ENCODE results near the gene CDC42SE2. TPM values are rescaled to one million over a fixed set of nuclear protein-coding genes. Genes with fewer than 3 reads are reported as not detected.
"Not testable (repeated sequence)": the region's sequence is repeated elsewhere in the genome, so short reads cannot be mapped to it uniquely, and the experiment has no call there.

CDC42SE2 gene
- total RNA-seq, 1 donor from 2014 or later, result 73.2 TPM

- TF ChIP-seq, protein P1, sequence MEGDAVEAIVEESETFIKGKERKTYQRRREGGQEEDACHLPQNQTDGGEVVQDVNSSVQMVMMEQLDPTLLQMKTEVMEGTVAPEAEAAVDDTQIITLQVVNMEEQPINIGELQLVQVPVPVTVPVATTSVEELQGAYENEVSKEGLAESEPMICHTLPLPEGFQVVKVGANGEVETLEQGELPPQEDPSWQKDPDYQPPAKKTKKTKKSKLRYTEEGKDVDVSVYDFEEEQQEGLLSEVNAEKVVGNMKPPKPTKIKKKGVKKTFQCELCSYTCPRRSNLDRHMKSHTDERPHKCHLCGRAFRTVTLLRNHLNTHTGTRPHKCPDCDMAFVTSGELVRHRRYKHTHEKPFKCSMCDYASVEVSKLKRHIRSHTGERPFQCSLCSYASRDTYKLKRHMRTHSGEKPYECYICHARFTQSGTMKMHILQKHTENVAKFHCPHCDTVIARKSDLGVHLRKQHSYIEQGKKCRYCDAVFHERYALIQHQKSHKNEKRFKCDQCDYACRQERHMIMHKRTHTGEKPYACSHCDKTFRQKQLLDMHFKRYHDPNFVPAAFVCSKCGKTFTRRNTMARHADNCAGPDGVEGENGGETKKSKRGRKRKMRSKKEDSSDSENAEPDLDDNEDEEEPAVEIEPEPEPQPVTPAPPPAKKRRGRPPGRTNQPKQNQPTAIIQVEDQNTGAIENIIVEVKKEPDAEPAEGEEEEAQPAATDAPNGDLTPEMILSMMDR (IDR thresholded peaks at IDR 0.05; ENCODE audit: insufficient read depth, low read length, severe bottlenecking), result no peak
- no peaks in the 10 kb centered on the region for H3K27me3 ChIP-seq (ENCODE audit: control insufficient read depth, insufficient read depth, low read length)
- no peak for FAIRE-seq
- DNase-seq (ENCODE audit: low read depth), result peak; percentile 49
- H3K4me3 ChIP-seq (ENCODE audit: low read depth, low read length), result no peak overlapping the region
- no peaks in the 10 kb centered on the region for H3K36me3 ChIP-seq (ENCODE audit: control insufficient read depth, insufficient read depth, low read length)
Measured at GRCh38 chr5:131270809-131271208, 7.0 kb downstream of the CDC42SE2 start.

DNA sequence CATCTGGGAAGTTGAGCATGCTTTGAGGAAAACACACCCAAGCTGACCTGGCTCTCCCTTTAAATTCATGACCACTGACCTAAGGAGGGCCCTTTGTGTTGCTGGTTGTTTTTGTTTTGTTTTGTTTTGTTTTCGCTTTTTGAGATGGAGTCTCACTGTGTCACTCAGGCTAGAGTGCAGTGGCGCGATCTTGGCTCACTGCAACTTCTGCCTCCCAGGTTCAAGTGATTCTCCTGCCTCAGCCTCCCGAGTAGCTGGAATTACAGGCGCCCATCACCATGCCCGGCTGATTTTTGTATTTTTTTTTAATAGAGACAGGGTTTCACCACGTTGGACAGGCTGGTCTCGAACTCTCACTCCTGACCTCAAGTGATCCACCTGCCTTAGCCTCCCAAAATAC is 8.0 kb downstream of the CDC42SE2 start:
- not testable (repeated sequence) for DNase-seq (ENCODE audit: low read depth); FAIRE-seq; H3K36me3 ChIP-seq (ENCODE audit: control insufficient read depth, insufficient read depth, low read length)

GRCh38 chr5:131272307-131272706 is 8.5 kb downstream of the CDC42SE2 start:
- TF ChIP-seq, protein P1 (IDR thresholded peaks at IDR 0.05; ENCODE audit: insufficient read depth, low read length, severe bottlenecking), result no peak
- Histone ChIP-seq H3K4me3 (ENCODE audit: low read depth, low read length) (no peak overlapping the region), H3K36me3 (ENCODE audit: control insufficient read depth, insufficient read depth, low read length) (no peaks in the 10 kb centered on the region), H3K27me3 (ENCODE audit: control insufficient read depth, insufficient read depth, low read length) (no peaks in the 10 kb centered on the region)
- DNase-seq (ENCODE audit: low read depth) (no peak), FAIRE-seq (no peak)

More for the DNA sequence above, 8.0 kb downstream of the CDC42SE2 start:
- H3K27me3 ChIP-seq (ENCODE audit: control insufficient read depth, insufficient read depth, low read length); H3K4me3 ChIP-seq (ENCODE audit: low read depth, low read length): not testable (repeated sequence)

- no peak for FAIRE-seq
Measured at GRCh38 chr5:131272724-131273123, 8.9 kb downstream of the CDC42SE2 start.

DNA sequence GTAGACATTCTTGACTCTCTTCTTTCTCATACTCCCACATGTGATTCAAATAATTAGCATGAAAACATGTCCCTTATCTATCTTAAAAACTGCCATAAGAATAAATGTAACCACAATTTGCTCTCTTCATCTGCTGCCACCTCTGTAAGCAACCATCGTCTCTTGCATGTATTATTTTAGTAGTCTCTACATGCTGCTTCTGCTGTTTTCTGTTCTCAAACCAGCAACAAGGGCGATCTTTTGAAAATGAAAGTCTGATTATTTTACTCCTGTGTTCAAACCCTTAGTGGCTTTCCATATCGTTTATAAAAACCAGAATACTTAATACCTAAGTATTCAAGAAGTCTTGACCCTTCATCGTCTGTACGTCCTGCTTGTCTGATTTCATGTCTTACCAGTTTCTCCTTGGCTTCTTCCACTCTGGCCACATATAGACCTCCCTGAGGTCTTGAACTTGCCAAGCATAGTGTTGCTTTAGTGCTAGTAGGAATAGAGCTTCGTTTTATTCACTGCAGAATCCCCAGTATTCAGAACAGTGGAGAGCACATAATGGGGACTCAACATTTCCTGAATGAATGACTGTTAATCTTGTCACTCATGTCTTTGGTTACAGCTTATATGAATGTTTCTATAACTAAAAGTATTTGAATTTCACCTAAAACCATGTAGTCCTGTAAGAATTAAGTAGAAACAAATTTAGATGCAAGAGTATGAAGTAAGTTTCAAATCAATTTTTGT is 10.6 kb downstream of the CDC42SE2 start:
- Histone ChIP-seq H3K27me3 (ENCODE audit: control insufficient read depth, insufficient read depth, low read length) (no peaks in the 10 kb centered on the region), H3K36me3 (ENCODE audit: control insufficient read depth, insufficient read depth, low read length) (no peaks in the 10 kb centered on the region), H3K4me3 (ENCODE audit: low read depth, low read length) (no peak overlapping the region)
- DNase-seq (ENCODE audit: low read depth) (no peak), FAIRE-seq (no peak)
- TF ChIP-seq, protein P1 (IDR thresholded peaks at IDR 0.05; ENCODE audit: insufficient read depth, low read length, severe bottlenecking), result no peak

More at GRCh38 chr5:131272724-131273123, 8.9 kb downstream of the CDC42SE2 start:
- no peak for DNase-seq (ENCODE audit: low read depth)
- Histone ChIP-seq H3K27me3 (ENCODE audit: control insufficient read depth, insufficient read depth, low read length) (no peaks in the 10 kb centered on the region), H3K36me3 (ENCODE audit: control insufficient read depth, insufficient read depth, low read length) (no peaks in the 10 kb centered on the region), H3K4me3 (ENCODE audit: low read depth, low read length) (no peak overlapping the region)
- TF ChIP-seq, protein P1 (IDR thresholded peaks at IDR 0.05; ENCODE audit: insufficient read depth, low read length, severe bottlenecking), result no peak

GRCh38 chr5:131276072-131276471 is 12.2 kb downstream of the CDC42SE2 start:
- no peak for FAIRE-seq
- DNase-seq (ENCODE audit: low read depth), result no peak
- Histone ChIP-seq H3K4me3 (ENCODE audit: low read depth, low read length) (no peak overlapping the region), H3K27me3 (ENCODE audit: control insufficient read depth, insufficient read depth, low read length) (no peaks in the 10 kb centered on the region), H3K36me3 (ENCODE audit: control insufficient read depth, insufficient read depth, low read length) (no peaks in the 10 kb centered on the region)
- TF ChIP-seq, protein P1 (IDR thresholded peaks at IDR 0.05; ENCODE audit: insufficient read depth, low read length, severe bottlenecking), result no peak
